HG02588 (cell line): Measurements from ENCODE around the gene SMC6.

Experiments
- ATAC-seq: cut with Tn5 transposase; IDR thresholded peaks from one replicate; pipeline ENCODE4 v1.9.1; 2021; ENCODE audit warnings: mild to moderate bottlenecking, moderate library complexity; ENCODE audit not compliant: unreplicated experiment

SMC6 gene, protein sequence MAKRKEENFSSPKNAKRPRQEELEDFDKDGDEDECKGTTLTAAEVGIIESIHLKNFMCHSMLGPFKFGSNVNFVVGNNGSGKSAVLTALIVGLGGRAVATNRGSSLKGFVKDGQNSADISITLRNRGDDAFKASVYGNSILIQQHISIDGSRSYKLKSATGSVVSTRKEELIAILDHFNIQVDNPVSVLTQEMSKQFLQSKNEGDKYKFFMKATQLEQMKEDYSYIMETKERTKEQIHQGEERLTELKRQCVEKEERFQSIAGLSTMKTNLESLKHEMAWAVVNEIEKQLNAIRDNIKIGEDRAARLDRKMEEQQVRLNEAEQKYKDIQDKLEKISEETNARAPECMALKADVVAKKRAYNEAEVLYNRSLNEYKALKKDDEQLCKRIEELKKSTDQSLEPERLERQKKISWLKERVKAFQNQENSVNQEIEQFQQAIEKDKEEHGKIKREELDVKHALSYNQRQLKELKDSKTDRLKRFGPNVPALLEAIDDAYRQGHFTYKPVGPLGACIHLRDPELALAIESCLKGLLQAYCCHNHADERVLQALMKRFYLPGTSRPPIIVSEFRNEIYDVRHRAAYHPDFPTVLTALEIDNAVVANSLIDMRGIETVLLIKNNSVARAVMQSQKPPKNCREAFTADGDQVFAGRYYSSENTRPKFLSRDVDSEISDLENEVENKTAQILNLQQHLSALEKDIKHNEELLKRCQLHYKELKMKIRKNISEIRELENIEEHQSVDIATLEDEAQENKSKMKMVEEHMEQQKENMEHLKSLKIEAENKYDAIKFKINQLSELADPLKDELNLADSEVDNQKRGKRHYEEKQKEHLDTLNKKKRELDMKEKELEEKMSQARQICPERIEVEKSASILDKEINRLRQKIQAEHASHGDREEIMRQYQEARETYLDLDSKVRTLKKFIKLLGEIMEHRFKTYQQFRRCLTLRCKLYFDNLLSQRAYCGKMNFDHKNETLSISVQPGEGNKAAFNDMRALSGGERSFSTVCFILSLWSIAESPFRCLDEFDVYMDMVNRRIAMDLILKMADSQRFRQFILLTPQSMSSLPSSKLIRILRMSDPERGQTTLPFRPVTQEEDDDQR

DNA sequence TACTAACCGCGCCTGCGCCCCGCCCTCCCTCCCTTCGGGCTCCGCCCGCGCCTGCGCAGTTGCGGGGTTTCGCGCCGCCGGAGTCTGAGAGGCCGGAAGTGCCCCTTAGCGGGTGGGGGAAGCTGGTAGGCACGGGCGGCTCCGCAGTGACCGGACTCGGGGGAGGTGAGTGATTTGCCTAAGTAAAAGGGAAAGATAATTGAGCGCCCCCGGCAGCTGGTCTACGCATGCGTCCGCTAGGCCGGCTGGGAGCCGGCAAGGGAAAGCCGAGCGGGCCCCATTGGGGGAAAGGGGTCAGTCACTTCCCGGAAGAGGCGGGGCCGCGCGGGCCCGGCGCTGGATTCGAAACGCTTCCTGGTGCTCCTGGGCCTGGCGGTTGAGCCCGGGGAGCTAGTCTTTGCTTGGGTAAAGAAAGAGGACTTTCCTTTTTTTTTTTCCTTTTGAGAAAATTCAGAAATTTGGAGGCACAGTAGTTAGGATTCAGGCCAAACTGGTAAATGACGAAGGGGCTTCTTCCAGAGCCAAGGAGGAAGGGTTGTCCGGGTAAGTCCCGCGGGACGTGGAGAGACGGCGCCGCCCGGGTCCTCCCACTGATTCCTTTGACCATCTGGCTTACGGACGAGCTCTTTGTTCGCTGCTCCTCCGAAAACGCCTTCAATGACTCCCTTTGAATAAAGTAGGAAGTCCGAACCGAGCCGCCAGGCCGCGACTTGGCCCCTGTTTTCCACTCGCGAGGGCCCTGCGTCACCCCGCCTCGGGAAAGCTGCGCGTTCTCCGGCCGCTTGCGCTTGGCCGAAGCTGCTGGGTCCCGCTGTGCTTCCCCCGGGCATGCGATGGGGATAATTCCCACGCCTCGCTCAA, at the start of gene SMC6, which contains the start of gene GEN1:
TSS of gene SMC6 (minus strand) at position 8 of the 861 bp plus-strand sequence. CDS start 7,864 bp downstream, outside the sequence.
TSS of gene GEN1 (plus strand) at position 336 of the 861 bp plus-strand sequence. CDS start 5,806 bp downstream, outside the sequence.
- ATAC-seq, result peak; percentile 70

DNA sequence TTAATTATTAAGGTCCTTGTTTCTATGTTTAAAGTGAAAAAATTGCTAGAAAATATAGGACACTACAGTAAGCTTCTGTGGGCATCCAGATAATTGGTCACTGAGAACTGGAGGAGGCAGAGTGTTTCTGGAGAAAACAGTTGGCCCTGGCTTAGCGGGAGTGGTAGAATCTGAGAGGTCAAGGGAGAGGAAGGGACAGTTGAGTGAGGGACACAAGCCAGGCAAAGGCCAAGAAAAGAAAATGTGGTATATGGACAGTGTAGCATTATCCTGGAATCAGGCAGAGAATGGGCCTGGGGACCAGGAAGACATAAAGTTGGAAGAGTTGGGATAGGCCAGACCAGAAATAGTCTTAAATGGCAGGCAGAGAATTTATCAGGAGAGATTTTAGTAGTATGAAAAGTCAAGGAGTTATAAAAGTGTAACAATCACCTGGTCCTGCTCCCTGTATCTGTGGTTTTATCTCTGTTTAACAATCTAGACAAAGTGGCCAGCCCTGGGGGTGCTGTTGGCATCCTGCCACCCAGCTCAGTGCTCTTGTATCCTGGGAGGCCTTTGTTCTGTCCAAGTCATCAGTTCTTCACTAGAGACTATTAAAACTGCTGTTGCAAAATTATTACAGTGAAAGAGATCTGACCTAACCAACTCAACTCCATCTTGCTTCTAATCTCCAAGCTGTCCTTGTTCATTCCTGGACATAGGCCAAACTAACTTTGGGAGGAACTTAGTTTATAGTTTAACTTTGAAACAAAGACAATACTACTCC, 47.3 kb upstream of the SMC6 start:
- no peak for ATAC-seq

DNA sequence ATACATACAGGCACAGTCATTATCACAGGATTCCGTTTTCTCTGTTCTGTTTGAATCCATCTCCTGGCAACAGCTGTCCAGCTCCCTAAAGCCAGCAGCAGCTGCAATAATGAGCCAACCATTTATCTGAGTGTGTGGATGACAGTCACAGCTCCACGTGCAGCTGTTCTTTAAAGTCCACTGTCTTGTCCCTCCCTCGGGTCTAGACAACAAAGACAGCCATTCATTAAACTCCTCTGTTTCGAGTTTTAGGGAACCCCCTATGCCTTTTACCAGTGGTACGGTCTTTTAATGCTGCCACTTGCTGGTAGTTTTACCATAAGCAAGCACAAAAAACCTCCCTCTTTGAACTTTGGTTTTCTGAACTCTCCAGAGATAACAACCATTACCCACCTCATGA, 46.6 kb upstream of the SMC6 start:
- ATAC-seq, result no peak

DNA sequence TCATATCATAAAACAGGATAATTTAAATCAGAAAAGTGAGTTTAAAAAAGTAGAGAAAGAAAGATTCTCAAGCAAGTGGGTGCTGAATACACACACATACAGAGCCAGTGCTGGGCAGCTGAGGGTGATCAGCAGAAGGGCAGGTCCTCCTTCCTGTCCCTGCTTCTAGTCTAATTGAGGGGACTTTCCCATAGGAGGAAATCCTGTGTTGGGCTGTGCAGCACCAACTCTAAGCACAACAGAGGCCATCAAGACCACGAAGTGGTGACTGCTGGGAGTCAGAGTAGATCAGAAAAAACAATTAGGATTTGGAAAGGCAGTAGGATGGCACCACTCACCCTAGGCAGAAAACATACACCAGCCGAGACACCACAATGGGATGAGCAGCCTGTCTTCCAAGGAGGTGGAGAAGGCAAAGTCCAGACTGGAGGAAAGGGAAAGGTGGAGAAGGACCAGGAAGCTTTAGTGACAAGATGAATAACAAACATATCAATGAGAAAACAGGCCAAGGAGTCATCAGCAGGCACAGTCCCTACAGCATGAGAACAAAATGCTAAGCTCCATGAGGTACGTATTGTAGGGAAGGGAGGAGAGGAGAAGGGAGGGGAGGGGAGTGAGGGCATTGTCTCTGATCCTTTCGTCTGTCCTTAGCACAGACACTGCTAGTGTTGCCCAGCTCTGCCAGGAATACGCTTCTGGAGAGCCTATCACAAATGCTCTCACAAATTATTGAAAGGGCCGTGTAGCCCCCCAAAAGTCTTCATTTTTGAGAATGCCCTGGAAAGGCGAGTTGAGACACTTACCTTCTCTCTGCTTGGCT, 45.9 kb upstream of the SMC6 start:
- ATAC-seq, result no peak

- ATAC-seq, result no peak
Measured at GRCh38 chr2:17798338-17798737, 44.7 kb upstream of the SMC6 start.

DNA sequence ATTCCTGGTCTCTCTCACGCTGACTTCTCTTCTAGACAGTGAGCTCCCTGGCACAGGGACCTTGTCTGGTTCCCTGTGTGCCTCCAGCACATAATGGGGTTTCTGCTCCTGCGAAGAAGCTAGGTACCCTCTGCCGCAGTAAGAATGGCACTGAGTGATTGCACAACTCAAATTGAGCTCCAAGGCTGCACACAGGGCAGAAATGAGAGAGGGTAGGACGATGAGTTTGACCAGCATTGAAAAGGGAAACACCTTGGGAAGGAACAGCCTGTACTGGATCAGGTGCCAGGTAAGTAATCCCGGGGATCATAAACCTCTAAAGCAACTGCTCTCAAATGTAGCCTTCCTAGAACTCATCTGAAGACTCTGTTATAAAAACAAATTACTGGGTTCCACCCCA, 41.7 kb upstream of the SMC6 start:
- ATAC-seq, result no peak

DNA sequence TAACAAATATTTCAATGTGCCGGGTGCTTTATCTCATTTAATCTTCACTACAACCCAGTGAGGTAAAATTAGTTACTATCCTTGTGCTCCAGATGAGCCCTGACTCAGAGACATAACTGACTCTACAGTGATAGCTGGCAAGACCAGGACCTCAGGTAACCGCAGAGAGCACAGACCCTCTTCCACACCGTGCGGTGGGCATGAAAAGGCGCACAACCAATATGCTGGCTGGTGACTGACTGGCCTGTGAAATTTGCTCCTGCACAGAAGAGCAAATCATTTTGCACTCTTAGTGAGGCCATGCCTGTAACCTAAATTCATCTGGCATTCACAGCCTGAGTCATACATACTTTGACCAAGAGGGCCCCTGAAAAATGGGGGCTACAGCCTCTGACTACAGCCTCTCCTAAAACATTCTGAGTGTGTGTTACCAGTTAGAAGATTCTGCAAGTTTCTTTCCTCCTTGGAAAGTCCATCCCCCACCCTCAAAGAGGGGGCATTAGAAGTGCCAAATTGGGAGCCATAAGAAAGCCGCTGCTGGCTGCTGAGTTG, 40.3 kb upstream of the SMC6 start:
- no peak for ATAC-seq

DNA sequence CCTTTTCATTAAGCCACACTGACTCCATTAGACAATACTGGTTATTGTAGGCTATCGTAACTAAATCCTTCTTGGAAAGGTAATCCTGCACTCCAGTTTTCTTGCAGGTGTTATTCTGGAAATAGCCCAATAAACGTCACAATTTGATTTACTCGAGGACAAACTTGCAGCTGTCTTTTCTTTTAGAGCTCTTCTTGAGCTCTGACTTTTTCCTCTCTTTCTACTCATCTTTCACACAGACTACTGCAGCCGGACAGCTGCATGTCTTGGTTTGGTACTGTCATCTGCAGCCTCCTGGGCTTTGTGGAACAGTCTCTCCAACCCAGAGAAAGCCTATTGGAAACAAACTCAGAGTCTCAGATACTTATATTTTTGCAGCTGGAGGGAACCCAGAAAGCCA, 39.7 kb upstream of the SMC6 start:
- ATAC-seq, result no peak

DNA sequence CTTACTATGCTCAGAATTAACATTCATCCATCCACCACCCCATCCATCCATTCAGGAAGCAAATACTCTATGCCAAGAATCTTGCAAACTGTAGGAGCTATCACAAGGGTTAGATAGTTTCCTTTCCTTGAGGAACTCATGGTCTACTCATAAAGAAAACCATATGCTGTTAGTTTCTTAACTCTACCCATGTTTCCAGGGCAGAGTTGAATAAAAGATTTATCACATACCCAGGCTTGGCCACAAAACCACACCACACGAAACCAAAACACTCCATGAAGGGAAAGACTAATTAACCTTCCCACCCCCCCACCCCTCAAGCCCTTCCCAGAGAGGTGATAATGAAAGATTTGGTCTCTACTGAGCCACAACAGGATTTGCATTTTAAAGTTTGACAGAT, 38.9 kb upstream of the SMC6 start:
- no peak for ATAC-seq

DNA sequence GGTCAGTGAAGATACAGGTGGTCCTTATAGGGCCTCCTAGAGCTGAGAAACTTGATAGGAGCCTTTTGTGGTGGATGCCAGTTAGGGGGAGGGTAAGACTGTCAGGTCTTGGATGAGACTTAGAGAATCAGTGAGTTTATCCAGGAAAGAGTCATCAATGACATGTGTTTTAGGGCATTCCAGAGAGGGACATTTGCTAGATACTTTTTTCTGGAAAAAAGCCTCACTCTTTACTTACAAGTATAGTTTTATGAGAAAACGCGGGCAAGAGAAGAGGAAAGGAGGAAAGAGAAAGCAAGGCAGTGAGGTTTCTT, 38.2 kb upstream of the SMC6 start:
- ATAC-seq, result no peak

DNA sequence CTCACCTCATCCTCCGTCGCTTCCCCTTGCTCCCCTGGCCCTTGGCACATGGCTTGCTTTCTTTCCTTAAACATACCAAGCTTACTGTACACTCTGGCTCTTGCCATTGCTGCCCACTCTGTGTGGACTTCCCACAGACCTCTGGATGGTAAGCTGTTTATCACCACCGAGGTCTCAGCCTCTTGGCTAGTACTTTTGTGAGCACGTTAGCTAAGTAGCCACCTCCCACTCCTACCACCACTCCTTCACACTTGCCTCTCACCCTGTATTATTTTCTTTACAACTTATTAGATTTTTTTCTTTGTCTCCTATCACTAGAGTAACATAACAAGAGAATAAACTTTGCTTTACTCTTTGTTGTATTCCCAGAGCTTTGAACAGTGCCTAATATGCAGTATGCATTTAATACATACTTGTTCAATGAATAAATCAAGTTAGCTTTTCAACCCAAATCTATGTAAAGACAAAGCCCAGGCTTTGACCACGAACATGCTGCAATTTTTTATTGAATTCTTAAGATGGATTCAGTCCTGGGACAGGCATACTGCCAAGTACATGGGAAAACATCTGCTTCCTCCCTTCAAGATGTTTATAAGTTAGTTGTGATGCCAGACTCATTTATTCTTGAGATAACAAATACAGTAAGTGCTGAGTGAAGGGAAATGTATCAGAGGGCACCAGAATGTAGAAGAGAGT, 37.7 kb upstream of the SMC6 start:
- no peak for ATAC-seq

- no peak for ATAC-seq
Measured at GRCh38 chr2:17790536-17790935, 36.9 kb upstream of the SMC6 start.

DNA sequence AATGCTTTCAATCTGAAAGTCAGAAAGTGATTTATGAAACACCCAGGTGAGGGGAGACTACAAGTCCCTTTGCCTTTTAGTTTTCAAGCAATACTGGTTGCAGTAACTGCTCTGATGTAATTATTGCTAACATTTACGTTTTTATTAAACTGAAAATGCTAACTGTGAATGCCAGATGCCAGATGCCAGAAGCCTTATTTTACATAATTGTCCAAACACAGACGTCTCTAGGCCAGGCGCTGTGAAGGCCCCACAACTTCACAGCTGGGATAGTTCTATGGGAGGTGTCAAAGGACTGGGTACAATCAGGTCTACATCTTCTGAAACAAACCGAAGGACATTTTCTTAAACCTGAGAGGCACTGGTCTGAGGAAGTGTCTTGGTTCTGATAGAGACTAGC, 35.2 kb upstream of the SMC6 start:
- no peak for ATAC-seq

GRCh38 chr2:17786727-17787126, 33.1 kb upstream of the SMC6 start:
- ATAC-seq, result no peak

DNA sequence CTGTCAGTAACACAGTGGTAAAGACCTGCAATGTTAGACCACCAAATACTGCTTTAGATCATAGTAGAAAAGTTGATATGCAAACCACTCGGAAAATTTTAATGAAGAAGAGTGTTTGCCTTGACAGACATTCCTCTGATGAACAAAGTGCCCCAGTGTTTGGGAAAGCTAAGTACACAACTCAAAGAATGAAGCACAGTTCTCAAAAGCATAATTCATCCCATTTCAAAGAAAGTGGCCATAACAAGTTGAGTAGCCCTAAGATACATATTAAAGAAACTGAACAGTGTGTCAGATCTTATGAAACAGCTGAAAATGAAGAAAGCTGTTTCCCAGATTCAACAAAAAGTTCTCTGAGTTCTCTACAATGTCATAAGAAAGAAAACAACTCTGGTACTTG, 27.9 kb upstream of the SMC6 start:
- ATAC-seq, result no peak

- no peak for ATAC-seq
Measured at GRCh38 chr2:17780546-17780945, 26.9 kb upstream of the SMC6 start.

GRCh38 chr2:17772532-17772931, 18.9 kb upstream of the SMC6 start:
- no peak for ATAC-seq

- ATAC-seq, result no peak
Measured at GRCh38 chr2:17771956-17772355, 18.3 kb upstream of the SMC6 start.
